ENCODE measurements around the gene ACAD10.
A peak's percentile ranks its signal among the peaks of the same experiment; 100 is the strongest.
"Not testable (repeated sequence)": the region's sequence is repeated elsewhere in the genome, so short reads cannot be mapped to it uniquely, and the experiment has no call there.

ACAD10 gene

GRCh38 chr12:111759271-111759670 lies 73.4 kb downstream of the ACAD10 start:
- no peak overlapping the region for H3K27ac ChIP-seq

GRCh38 chr12:111759991-111760390 lies 74.1 kb downstream of the ACAD10 start:
- TF ChIP-seq FOXP2 (optimal IDR thresholded peaks at IDR 0.05; ENCODE audit: control extremely low read depth, extremely low read length, insufficient read depth), result no peak
- no peak for TF ChIP-seq POLR2AphosphoS5 (IDR thresholded peaks at IDR 0.05; ENCODE audit: borderline replicate concordance, low read depth, low read length)
- TF ChIP-seq EZH2 (IDR thresholded peaks at IDR 0.05), result no peak

More at GRCh38 chr12:111759271-111759670, 73.4 kb downstream of the ACAD10 start:
- Histone ChIP-seq H3K4me3 (no peak overlapping the region), H3K9me3 (ENCODE audit: low read depth, low read length) (no peaks in the 10 kb centered on the region), H3K9ac (ENCODE audit: insufficient read length) (no peak overlapping the region), H3K36me3 (ENCODE audit: insufficient read depth, low read length) (no peaks in the 10 kb centered on the region)
- no peak for TF ChIP-seq EZH2 (IDR thresholded peaks at IDR 0.05)
- no peak for TF ChIP-seq POLR2AphosphoS5 (IDR thresholded peaks at IDR 0.05; ENCODE audit: borderline replicate concordance, low read depth, low read length)
- no peak for TF ChIP-seq FOXP2 (optimal IDR thresholded peaks at IDR 0.05; ENCODE audit: control extremely low read depth, extremely low read length, insufficient read depth)
- no peak for DNase-seq (ENCODE audit: low read depth, low spot score)

GRCh38 chr12:111761099-111761498 lies 75.2 kb downstream of the ACAD10 start:
- H3K27ac ChIP-seq, result no peak overlapping the region
- no peaks in the 10 kb centered on the region for H3K9me3 ChIP-seq (ENCODE audit: low read depth, low read length)
- TF ChIP-seq EZH2 (IDR thresholded peaks at IDR 0.05) (no peak), FOXP2 (optimal IDR thresholded peaks at IDR 0.05; ENCODE audit: control extremely low read depth, extremely low read length, insufficient read depth) (no peak), POLR2AphosphoS5 (IDR thresholded peaks at IDR 0.05; ENCODE audit: borderline replicate concordance, low read depth, low read length) (no peak)
- no peaks in the 10 kb centered on the region for H3K36me3 ChIP-seq (ENCODE audit: insufficient read depth, low read length)
- H3K9ac ChIP-seq (ENCODE audit: insufficient read length), result no peak overlapping the region
- DNase-seq (ENCODE audit: low read depth, low spot score), result no peak
- H3K4me3 ChIP-seq, result no peak overlapping the region

More at GRCh38 chr12:111759991-111760390, 74.1 kb downstream of the ACAD10 start:
- no peak overlapping the region for H3K27ac ChIP-seq
- no peak for DNase-seq (ENCODE audit: low read depth, low spot score)
- H3K36me3 ChIP-seq (ENCODE audit: insufficient read depth, low read length), result no peaks in the 10 kb centered on the region
- H3K4me3 ChIP-seq, result no peak overlapping the region
- H3K9ac ChIP-seq (ENCODE audit: insufficient read length), result no peak overlapping the region
- H3K9me3 ChIP-seq (ENCODE audit: low read depth, low read length), result no peaks in the 10 kb centered on the region

GRCh38 chr12:111761706-111762105 lies 75.9 kb downstream of the ACAD10 start:
- TF ChIP-seq FOXP2 (optimal IDR thresholded peaks at IDR 0.05; ENCODE audit: control extremely low read depth, extremely low read length, insufficient read depth) (no peak), POLR2AphosphoS5 (IDR thresholded peaks at IDR 0.05; ENCODE audit: borderline replicate concordance, low read depth, low read length) (no peak), EZH2 (IDR thresholded peaks at IDR 0.05) (no peak)
- DNase-seq (ENCODE audit: low read depth, low spot score), result no peak
- Histone ChIP-seq H3K4me3 (no peak overlapping the region), H3K27ac (no peak overlapping the region), H3K9ac (ENCODE audit: insufficient read length) (no peak overlapping the region), H3K36me3 (ENCODE audit: insufficient read depth, low read length) (no peaks in the 10 kb centered on the region), H3K9me3 (ENCODE audit: low read depth, low read length) (no peaks in the 10 kb centered on the region)

GRCh38 chr12:111763552-111763951 lies 77.7 kb downstream of the ACAD10 start:
- H3K9ac ChIP-seq (ENCODE audit: insufficient read length); H3K9me3 ChIP-seq (ENCODE audit: low read depth, low read length); H3K36me3 ChIP-seq (ENCODE audit: insufficient read depth, low read length); DNase-seq (ENCODE audit: low read depth, low spot score); H3K4me3 ChIP-seq; H3K27ac ChIP-seq: not testable (repeated sequence)

DNA sequence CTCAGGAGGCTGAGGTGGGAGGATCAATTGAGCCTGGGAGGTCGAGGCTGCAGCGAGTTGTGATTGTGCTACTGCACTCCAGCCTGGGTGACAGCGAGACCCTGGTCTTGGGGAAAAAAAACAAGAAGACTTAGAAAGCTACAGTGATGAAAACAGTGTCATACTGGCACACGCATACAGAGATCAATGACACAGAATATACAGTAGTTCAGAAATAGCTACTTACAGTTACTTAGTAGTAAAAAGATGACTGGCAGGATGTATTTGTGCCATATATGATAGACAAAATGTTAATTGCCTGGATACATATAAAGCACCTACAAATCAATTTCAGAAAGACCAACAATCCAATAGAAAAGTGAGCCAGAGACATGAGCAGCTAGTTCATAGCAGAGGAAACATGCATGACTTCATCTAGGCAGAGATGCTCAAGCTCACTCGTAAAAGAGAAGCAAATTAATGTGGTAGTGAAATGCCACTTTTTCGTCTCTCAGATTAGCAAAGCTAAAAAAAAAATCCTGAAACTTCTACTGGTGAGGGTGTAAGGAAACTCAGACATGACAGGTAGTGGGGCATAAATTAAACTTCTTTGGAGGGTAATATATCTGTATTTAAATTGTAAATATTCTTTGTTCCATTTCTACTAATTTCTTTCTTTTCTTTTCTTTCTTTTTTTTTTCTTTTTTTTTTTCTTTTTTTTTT lies 78.4 kb downstream of the ACAD10 start:
- no peak for DNase-seq (ENCODE audit: low read depth, low spot score)
- TF ChIP-seq POLR2AphosphoS5 (IDR thresholded peaks at IDR 0.05; ENCODE audit: borderline replicate concordance, low read depth, low read length) (no peak), EZH2 (IDR thresholded peaks at IDR 0.05) (no peak), FOXP2 (optimal IDR thresholded peaks at IDR 0.05; ENCODE audit: control extremely low read depth, extremely low read length, insufficient read depth) (no peak)
- Histone ChIP-seq H3K36me3 (ENCODE audit: insufficient read depth, low read length) (no peaks in the 10 kb centered on the region), H3K4me3 (no peak overlapping the region), H3K9me3 (ENCODE audit: low read depth, low read length) (no peaks in the 10 kb centered on the region), H3K9ac (ENCODE audit: insufficient read length) (no peak overlapping the region), H3K27ac (no peak overlapping the region)

DNA sequence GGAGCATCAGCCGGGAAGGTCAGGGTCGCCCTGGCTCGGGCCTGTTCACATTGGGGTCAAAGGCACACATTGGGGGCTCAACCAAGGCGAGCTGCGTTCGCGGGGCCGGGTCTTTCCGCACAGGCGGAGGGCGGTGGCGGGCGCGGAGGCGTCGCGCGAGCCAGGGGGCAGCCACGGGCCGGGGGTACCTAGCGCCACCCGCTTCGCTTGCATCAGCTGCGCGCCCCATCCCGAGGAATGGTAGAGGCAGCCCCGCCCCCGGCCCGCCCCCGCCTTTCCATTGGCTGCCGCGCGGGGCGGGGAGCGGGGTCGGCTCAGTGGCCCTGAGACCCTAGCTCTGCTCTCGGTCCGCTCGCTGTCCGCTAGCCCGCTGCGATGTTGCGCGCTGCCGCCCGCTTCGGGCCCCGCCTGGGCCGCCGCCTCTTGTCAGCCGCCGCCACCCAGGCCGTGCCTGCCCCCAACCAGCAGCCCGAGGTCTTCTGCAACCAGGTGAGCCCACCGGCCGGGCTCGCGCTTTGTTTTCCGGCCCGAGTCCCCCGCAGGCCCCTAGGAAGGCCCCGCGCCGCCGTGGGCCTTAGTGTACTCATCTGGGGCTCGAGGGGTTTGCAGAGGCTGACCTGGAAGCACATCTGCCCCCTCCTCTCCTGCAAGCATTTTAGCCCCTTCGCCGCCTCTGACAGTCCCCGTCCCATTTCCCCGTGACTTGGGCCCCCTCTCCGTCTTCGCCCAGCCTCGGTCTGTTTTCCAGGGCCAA lies 80.9 kb downstream of the ACAD10 start, which contains the start of gene ALDH2:
TSS of gene ALDH2 (plus strand) at position 326 of the 754 bp plus-strand sequence. CDS start at position 376, 50 bp downstream.
- peak within 1 kb of the TSS; percentile 72 for H3K9ac ChIP-seq (ENCODE audit: insufficient read length)
- TF ChIP-seq EZH2 (IDR thresholded peaks at IDR 0.05), result no peak
- 0 out of 2 replicates have a peak, but pooled peaks have one; percentile 28 for TF ChIP-seq POLR2AphosphoS5 (IDR thresholded peaks at IDR 0.05; ENCODE audit: borderline replicate concordance, low read depth, low read length)
- no peak for TF ChIP-seq FOXP2 (optimal IDR thresholded peaks at IDR 0.05; ENCODE audit: control extremely low read depth, extremely low read length, insufficient read depth)
- no peak for DNase-seq (ENCODE audit: low read depth, low spot score)
- H3K27ac ChIP-seq, result no peak within 1 kb of the TSS
- no peaks in the 10 kb centered on the region for H3K36me3 ChIP-seq (ENCODE audit: insufficient read depth, low read length)
- H3K9me3 ChIP-seq (ENCODE audit: low read depth, low read length), result no peaks in the 10 kb centered on the region
- H3K4me3 ChIP-seq, result peak within 1 kb of the TSS; percentile 88

DNA sequence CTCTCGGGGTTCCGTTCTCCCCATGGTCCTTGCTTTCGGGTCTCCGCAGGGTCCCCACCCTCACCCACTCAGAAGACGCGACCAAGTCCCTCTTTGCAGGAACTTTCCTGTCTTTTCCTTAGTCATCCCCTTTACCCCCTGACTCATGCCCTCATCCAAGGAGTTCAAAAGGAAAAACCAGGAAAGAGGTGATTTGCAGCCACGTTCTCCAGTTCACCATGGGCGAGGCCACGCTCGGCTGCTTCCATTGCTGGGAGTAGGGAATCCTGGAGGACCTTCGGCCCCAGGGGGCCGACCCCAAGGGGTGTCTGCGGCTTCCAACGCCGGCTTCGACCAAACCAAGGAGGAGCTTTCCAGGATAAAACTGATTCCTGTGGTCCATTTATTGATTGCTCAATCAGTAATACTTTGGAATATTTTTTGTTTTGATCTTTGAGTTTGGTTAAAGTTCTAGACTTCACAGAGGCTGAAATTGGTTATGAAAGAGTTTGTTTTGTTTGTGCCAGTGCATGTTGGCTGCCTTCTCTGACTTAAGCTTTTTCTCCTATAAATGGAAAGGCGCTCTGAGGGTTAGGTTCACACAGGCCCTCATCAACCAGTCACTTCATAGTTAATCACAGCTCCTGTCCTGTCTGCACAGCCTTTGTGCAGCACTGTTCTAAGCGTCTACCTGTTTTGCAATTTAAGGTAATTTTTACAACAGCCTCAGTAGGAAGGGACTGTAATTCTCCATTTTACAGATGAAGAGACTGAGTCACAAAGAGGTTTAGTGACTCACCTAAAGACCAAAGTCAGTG lies 81.7 kb downstream of the ACAD10 start:
- no peak for TF ChIP-seq EZH2 (IDR thresholded peaks at IDR 0.05)
- no peak for TF ChIP-seq FOXP2 (optimal IDR thresholded peaks at IDR 0.05; ENCODE audit: control extremely low read depth, extremely low read length, insufficient read depth)
- TF ChIP-seq POLR2AphosphoS5 (IDR thresholded peaks at IDR 0.05; ENCODE audit: borderline replicate concordance, low read depth, low read length), result no peak
- H3K9me3 ChIP-seq (ENCODE audit: low read depth, low read length), result no peaks in the 10 kb centered on the region
- no peak overlapping the region for H3K27ac ChIP-seq
- H3K36me3 ChIP-seq (ENCODE audit: insufficient read depth, low read length), result no peaks in the 10 kb centered on the region
- peak overlapping the region; percentile 72 for H3K9ac ChIP-seq (ENCODE audit: insufficient read length)
- no peak for DNase-seq (ENCODE audit: low read depth, low spot score)
- peak overlapping the region; percentile 88 for H3K4me3 ChIP-seq

All from SK-N-MC (cell line).